ENCODE results near the gene TPCN1. TPM values are rescaled to one million over a fixed set of nuclear protein-coding genes. Genes with fewer than 3 reads are reported as not detected.

TPCN1 gene
- total RNA-seq, 1 donor from 2014 or later: 7.9 TPM

GRCh38 chr12:113260127-113260526 is 38.9 kb downstream of the TPCN1 start:
- Mint-ChIP-seq H3K36me3 (ENCODE audit: unreplicated experiment) (no peaks in the 10 kb centered on the region), H3K27me3 (ENCODE audit: unreplicated experiment) (peaks cover 4% of the 10 kb centered on the region), H3K4me3 (ENCODE audit: unreplicated experiment) (no peak overlapping the region), H3K27ac (ENCODE audit: unreplicated experiment) (peak overlapping the region; percentile 80), H3K9me3 (ENCODE audit: unreplicated experiment) (peaks cover 8% of the 10 kb centered on the region), H3K4me1 (ENCODE audit: low read depth, unreplicated experiment) (peaks cover 21% of the 10 kb centered on the region)
- TF ChIP-seq, protein P1, sequence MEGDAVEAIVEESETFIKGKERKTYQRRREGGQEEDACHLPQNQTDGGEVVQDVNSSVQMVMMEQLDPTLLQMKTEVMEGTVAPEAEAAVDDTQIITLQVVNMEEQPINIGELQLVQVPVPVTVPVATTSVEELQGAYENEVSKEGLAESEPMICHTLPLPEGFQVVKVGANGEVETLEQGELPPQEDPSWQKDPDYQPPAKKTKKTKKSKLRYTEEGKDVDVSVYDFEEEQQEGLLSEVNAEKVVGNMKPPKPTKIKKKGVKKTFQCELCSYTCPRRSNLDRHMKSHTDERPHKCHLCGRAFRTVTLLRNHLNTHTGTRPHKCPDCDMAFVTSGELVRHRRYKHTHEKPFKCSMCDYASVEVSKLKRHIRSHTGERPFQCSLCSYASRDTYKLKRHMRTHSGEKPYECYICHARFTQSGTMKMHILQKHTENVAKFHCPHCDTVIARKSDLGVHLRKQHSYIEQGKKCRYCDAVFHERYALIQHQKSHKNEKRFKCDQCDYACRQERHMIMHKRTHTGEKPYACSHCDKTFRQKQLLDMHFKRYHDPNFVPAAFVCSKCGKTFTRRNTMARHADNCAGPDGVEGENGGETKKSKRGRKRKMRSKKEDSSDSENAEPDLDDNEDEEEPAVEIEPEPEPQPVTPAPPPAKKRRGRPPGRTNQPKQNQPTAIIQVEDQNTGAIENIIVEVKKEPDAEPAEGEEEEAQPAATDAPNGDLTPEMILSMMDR (IDR thresholded peaks at IDR 0.05; ENCODE audit: partially characterized antibody, unreplicated experiment): no peak
- no peak for DNase-seq

GRCh38 chr12:113260636-113261300 is 39.5 kb downstream of the TPCN1 start:
- TF ChIP-seq, protein P1 (IDR thresholded peaks at IDR 0.05; ENCODE audit: partially characterized antibody, unreplicated experiment): no peak
- no peak for DNase-seq
- Mint-ChIP-seq H3K36me3 (ENCODE audit: unreplicated experiment) (no peaks in the 10 kb centered on the region), H3K9me3 (ENCODE audit: unreplicated experiment) (peaks cover 8% of the 10 kb centered on the region), H3K27ac (ENCODE audit: unreplicated experiment) (peak overlapping the region; percentile 80), H3K4me1 (ENCODE audit: low read depth, unreplicated experiment) (peaks cover 21% of the 10 kb centered on the region), H3K4me3 (ENCODE audit: unreplicated experiment) (no peak overlapping the region), H3K27me3 (ENCODE audit: unreplicated experiment) (peaks cover 4% of the 10 kb centered on the region)

GRCh38 chr12:113261847-113262470 is 40.7 kb downstream of the TPCN1 start:
- Mint-ChIP-seq H3K27me3 (ENCODE audit: unreplicated experiment) (peaks cover 4% of the 10 kb centered on the region), H3K4me3 (ENCODE audit: unreplicated experiment) (no peak overlapping the region), H3K36me3 (ENCODE audit: unreplicated experiment) (no peaks in the 10 kb centered on the region), H3K9me3 (ENCODE audit: unreplicated experiment) (peaks cover 8% of the 10 kb centered on the region), H3K4me1 (ENCODE audit: low read depth, unreplicated experiment) (peaks cover 21% of the 10 kb centered on the region), H3K27ac (ENCODE audit: unreplicated experiment) (no peak overlapping the region)
- no peak for DNase-seq
- TF ChIP-seq, protein P1 (IDR thresholded peaks at IDR 0.05; ENCODE audit: partially characterized antibody, unreplicated experiment): no peak

- no peak overlapping the region for H3K4me3 Mint-ChIP-seq (ENCODE audit: unreplicated experiment)
- H3K36me3 Mint-ChIP-seq (ENCODE audit: unreplicated experiment): no peaks in the 10 kb centered on the region
- TF ChIP-seq, protein P1 (IDR thresholded peaks at IDR 0.05; ENCODE audit: partially characterized antibody, unreplicated experiment): no peak
- H3K4me1 Mint-ChIP-seq (ENCODE audit: low read depth, unreplicated experiment): peaks cover 21% of the 10 kb centered on the region
- peaks cover 8% of the 10 kb centered on the region for H3K9me3 Mint-ChIP-seq (ENCODE audit: unreplicated experiment)
- no peak for DNase-seq
- peaks cover 4% of the 10 kb centered on the region for H3K27me3 Mint-ChIP-seq (ENCODE audit: unreplicated experiment)
- H3K27ac Mint-ChIP-seq (ENCODE audit: unreplicated experiment): no peak overlapping the region
These were observed 41.4 kb downstream of the TPCN1 start for GRCh38 chr12:113262710-113263109.

- peaks cover 8% of the 10 kb centered on the region for H3K9me3 Mint-ChIP-seq (ENCODE audit: unreplicated experiment)
- H3K4me1 Mint-ChIP-seq (ENCODE audit: low read depth, unreplicated experiment): peaks cover 21% of the 10 kb centered on the region
These were observed 42.2 kb downstream of the TPCN1 start for GRCh38 chr12:113263431-113263963.

More at GRCh38 chr12:113263431-113263963, 42.2 kb downstream of the TPCN1 start:
- no peak for DNase-seq
- TF ChIP-seq, protein P1 (IDR thresholded peaks at IDR 0.05; ENCODE audit: partially characterized antibody, unreplicated experiment): no peak
- peaks cover 4% of the 10 kb centered on the region for H3K27me3 Mint-ChIP-seq (ENCODE audit: unreplicated experiment)
- no peak overlapping the region for H3K27ac Mint-ChIP-seq (ENCODE audit: unreplicated experiment)
- no peaks in the 10 kb centered on the region for H3K36me3 Mint-ChIP-seq (ENCODE audit: unreplicated experiment)
- no peak overlapping the region for H3K4me3 Mint-ChIP-seq (ENCODE audit: unreplicated experiment)
